GM12864 (cell line): ENCODE results near the gene HSPA14.
"Not testable (repeated sequence)": the region's sequence is repeated elsewhere in the genome, so short reads cannot be mapped to it uniquely, and the experiment has no call there.

Source experiments
- DNase-seq: peaks from one replicate; pipeline ENCODE4 v3.0.0-alpha.2; 2011; ENCODE audit warnings: low read depth
- H3K4me3 ChIP-seq: 2 replicates; pipeline ENCODE4 v1.5.1; 2011; ENCODE audit warnings: mild to moderate bottlenecking, low read depth, low read length, control low read depth
- CTCF ChIP-seq: IDR thresholded peaks from 2 replicates; pipeline ENCODE4 v1.5.1; 2011; ENCODE audit warnings: low read depth, mild to moderate bottlenecking, moderate library complexity, low read length, control low read depth, inconsistent platforms; ENCODE audit errors: missing control alignments

The HSPA14 gene

GRCh38 chr10:14889318-14889717 is 51.2 kb downstream of the HSPA14 start:
- no peak for DNase-seq
- no peak overlapping the region for H3K4me3 ChIP-seq
- peak; percentile 25 for TF ChIP-seq CTCF

- H3K4me3 ChIP-seq = no peak overlapping the region
- no peak for DNase-seq
- TF ChIP-seq CTCF = no peak
These were observed 53.0 kb downstream of the HSPA14 start for GRCh38 chr10:14891151-14891550.

DNA sequence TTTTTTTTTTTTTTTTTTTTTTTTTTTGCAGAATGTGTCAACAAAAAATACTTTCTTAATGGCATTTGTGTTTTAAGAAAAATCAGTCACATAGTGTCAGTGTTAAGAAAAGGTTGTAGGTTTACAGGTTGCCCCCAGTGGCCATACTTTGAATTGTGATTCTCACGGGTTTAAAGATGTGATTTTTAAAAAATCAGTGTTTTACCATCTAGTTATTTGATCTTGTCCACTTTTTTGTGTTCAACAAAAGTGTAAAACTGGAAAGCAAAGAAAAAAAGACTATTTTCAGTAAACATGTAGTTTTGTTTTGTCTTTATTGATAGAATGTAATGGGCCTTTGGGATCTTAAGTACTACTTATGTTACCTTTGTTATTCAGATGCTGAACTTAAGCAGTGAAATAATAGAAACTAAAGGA is 66.2 kb downstream of the HSPA14 start:
- no peak for DNase-seq
- H3K4me3 ChIP-seq = no peak overlapping the region
- TF ChIP-seq CTCF = peak; percentile 57

GRCh38 chr10:14904864-14905263 is 66.8 kb downstream of the HSPA14 start:
- no peak for TF ChIP-seq CTCF
- no peak overlapping the region for H3K4me3 ChIP-seq
- no peak for DNase-seq

DNA sequence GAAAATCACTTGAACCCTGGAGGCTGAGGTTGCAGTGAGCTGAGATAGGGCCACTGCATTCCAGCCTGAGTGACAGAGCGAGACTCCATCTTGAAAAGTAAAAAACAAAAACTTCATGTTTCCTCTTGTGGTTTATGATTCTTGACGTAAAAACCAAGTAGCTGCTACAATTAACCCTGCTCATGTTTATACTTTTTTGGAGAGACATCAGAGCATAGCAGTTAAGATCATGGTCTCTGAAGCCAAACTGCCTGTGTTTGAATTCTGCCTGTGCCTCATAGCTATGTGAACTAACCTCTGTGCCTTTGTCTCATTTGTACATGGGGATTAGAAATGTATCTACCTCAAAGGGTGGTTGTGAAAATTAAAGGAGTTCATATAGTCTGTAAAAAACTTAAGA is 67.8 kb downstream of the HSPA14 start:
- DNase-seq = no peak
- no peak overlapping the region for H3K4me3 ChIP-seq
- TF ChIP-seq CTCF = no peak

DNA sequence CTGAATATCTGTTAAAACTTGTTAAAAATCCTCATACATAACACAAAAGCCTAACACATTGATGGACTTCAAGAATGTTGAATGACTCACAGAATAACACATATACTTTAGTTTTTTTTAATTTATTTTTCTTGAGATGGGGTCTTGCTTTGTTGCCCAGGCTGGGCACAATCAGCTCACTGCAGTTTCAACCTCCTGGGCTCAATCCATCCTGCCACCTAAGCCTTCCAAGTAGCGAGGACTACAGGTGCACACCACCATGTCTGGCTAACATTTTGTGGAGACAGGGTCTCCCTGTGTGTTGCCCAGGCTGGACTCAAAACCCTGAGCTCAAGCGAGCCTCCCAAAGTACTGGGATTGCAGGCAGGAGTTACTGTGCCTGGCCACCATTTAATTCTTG is 68.7 kb downstream of the HSPA14 start:
- no peak for TF ChIP-seq CTCF
- H3K4me3 ChIP-seq = no peak overlapping the region
- no peak for DNase-seq

GRCh38 chr10:14907591-14907990 is 69.5 kb downstream of the HSPA14 start:
- DNase-seq, H3K4me3 ChIP-seq: not testable (repeated sequence)

- no peak overlapping the region for H3K4me3 ChIP-seq
- DNase-seq = no peak
- no peak for TF ChIP-seq CTCF
These were observed 71.0 kb downstream of the HSPA14 start for GRCh38 chr10:14909101-14909500.
